HG03139 (cell line): Measurements from ENCODE around the gene ILRUN.
"Not testable (repeated sequence)": the region's sequence is repeated elsewhere in the genome, so short reads cannot be mapped to it uniquely, and the experiment has no call there.

ENCODE experiments used
- ATAC-seq: cut with Tn5 transposase; IDR thresholded peaks from one replicate; pipeline ENCODE4 v1.9.1; 2021; ENCODE audit not compliant: unreplicated experiment

ILRUN gene

DNA sequence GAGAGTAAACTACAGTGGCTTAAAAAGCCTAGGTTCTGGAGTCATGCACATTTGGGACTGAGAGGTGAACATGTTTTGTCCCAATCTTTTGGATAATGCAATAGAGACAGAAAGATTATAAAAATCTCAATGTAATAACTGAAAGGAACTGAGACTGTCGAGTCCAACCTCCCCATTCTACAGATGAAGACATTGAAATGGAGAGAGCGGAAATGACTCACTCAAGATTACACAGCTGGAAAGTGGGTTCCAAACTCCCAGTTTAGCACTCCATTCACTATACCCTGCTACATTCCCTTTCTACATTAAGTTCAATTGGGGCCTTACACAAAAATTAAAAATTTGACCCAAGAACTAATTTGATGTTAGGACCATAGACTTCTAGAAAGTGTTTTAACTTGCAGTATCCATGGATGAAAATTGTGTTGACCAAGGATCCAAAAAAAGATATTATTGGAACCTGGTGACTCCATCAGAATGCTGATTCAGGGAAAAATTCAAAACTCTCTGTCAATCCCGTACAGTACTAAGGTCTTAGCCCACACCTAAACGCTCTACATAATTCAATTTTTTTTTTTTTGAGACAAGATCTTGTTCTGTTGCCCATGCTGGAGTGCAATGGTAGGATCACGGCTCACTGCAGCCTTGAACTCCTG is 1.5 kb upstream of the ILRUN start:
- no peak for ATAC-seq

DNA sequence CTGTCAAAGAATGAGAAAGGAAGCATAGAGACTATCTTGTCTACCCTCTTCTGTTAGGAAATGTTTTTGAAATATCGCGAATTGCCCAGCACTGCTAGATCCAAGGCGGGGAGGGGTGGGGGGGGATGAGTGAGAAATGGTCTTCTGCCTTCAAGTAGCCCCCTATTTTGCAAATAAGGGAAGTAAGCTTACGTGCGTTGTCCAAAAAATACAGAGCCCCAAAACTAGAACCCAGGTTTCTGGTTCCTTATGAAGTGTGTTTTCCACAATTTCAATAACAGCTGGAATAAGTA is 923 bp upstream of the ILRUN start:
- no peak for ATAC-seq

DNA sequence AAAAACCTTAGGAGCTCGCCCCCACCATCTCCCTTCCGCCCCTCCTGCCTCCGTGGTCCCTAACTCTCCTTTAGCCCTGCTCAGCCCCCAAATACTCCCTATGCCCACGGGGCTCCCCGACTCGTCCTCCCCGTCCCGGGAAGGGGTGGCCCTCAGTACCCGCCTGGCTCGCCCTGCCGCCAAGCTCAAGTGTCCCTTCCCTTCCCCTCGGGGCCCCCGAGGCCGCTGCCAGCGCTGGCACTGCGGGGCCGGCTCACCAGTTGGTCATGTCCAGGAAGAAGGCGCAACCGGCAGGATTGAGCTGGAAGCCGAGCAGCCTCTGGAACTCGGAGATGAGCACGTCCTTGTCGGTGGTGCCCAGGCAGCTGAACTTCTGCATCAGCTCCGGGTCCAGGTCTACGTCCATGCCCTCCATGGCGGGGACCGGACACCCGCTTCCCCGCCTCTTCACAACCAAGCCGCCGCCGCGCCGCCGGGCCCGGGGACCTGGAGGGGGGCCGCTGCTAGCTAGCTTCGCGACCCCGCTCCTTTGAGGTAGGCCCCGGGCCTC is 303 bp downstream of the ILRUN start:
- no peak for ATAC-seq

DNA sequence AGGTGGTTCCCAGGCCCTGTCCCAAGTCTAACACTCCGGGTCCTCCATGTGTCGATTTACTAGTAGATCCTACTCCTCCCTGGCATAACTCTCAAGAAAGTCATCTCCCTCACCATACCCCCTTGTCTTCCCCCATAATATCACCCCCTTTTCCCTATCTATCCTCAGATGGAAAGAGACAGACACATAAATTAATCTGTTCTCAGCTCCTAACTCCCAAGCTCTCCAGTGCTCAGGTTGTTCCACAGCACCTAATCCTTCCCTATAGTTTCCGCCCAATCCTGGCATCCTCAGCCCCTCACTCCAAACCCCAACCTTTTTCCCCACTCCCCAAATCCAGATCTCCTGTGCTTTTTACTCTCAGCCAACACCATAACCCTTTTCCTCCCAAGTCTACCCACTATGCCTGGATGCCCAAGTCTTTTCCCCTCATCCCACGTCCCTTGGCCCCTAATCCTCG is 808 bp downstream of the ILRUN start:
- ATAC-seq, result no peak

DNA sequence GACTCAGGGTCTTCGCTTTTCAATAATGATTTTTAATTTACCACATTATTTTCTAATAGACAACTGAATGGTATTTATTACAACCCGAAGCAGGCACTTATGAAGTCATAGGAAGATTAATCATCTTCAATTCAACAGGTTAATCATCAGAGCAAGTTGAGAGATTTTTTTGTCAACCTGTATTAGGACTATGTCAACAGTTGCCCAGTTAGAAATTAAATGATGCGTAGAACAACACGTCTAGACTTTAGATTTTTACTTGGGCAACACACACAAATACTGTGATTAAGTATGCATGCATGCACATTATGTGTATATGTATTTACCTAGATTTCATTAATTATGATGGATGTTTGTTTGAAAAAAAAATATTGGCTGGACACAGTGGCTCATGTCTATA is 4.3 kb downstream of the ILRUN start:
- ATAC-seq, result no peak

DNA sequence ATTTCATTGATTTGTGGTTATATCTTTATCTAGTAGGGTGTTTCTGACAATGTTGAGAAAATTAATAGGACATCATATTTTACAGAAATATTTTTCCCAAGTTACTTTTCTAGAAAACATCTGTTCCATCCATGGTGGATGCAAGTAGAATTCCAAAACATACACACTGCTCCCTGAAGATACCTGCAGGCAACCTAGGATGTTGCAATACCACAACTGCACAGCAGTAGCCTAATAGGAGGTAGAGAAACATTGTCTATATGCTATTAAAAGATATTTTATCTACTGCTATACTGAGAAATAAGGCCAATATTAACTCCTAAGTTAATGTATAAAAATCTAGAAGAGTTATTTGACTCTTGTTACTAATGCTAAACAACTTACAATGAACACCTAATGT is 6.8 kb downstream of the ILRUN start:
- ATAC-seq, result no peak

DNA sequence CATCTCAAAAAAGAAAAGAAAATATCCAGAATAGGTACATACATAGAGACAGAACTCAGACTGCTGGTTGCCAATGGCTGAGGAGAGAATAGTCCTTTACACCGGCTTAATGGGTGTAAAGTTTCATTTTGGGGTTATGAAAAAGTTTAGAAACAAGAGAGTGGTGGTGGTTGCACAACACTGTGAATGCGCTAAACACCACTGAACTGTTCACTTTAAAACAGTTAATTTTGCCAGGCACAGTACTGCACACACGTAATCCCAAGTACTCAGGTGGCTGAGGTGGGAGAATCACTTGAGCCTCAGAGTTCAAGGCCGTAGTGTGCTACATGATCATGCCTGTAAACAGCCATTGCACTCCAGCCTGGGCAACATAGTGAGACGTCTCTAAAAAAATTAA is 7.6 kb downstream of the ILRUN start:
- no peak for ATAC-seq

DNA sequence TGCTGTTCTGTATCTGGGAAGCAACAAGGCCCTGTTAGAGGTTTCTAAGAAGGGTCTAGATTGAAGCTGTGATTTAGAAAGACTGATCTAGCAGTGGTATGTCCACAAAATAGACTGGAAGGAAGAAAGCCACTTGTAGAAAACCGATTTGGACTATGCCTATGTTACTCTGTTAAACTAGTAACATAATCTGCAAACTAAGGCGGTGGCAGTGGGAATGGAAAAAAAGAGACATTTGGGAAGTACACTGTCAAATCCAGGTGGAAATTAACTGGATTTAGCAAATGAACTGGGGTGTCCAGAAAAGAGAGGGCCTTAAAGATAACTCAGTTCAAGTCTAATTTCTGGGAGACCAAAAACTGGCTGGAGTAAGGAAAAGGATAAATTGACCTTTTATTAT is 11.6 kb downstream of the ILRUN start:
- ATAC-seq, result no peak

DNA sequence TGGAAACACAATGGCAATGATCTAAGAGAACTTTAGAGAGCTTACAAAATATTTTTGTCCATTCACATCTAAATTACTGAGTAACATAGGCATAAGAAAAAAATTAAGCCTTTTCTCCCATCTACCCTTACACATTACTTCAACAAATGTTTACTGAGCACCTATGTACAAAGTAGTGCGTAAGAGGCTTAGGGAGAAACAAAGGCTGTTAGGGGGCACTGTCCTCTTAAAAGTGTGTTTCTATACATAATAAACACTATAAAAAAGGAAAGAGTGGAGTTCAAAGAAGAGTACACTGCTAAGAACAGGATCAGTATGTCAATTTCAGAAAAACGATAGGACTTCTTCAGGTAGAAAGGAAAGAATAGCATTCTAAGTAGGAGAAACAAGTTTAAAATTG is 12.2 kb downstream of the ILRUN start:
- no peak for ATAC-seq

DNA sequence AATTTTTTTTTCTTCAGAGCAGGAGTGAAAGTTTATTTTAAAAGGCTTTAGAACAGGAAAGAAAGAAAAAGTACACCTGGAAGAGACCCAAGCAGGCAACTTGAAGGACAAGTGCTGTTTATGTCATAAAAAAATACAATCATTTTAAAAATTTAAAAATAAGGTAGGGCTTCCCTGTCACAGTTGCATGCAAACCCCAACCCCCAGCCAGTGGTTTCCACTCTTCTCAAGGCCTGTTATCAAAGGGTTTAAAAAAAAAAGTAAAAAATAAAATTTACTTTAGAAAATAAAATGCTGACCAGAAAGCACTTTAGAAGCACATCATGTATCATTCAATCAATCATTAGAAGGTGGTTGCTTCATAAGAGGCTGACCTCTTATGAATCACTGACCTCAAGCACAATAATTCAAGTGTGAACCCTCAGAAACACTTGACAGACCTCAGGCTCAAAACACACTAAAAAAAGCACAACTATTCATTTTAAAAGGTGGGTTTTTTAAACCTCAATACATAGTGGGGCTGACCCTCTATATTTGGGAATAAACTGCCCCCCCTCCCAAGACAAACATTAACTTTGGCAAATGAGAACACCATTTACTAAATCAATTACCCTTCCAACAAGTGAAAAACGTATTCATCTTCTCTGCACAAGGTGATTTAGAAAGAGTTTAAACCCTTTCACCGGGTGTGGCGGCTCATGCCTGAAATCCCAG is 15.6 kb downstream of the ILRUN start:
- ATAC-seq, result peak; percentile 59

DNA sequence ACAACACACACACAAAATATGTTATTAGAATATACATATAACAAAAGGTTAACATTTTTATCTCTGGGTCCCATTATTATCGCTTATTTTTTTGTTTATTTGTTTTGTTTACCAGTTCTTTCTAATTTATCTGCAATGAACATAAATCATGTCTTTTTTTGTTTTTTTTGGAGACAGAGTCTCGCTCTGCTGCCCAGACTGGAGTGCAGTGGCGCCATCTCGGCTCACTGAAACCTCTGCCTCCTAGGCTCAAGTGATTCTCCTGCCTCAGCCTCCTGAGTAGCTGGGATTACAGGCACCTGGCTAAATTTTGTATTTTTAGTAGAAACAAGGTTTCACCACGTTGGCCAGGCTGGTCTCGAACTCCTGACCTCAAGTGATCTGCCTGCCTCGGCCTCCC is 16.3 kb downstream of the ILRUN start:
- not testable (repeated sequence) for ATAC-seq

DNA sequence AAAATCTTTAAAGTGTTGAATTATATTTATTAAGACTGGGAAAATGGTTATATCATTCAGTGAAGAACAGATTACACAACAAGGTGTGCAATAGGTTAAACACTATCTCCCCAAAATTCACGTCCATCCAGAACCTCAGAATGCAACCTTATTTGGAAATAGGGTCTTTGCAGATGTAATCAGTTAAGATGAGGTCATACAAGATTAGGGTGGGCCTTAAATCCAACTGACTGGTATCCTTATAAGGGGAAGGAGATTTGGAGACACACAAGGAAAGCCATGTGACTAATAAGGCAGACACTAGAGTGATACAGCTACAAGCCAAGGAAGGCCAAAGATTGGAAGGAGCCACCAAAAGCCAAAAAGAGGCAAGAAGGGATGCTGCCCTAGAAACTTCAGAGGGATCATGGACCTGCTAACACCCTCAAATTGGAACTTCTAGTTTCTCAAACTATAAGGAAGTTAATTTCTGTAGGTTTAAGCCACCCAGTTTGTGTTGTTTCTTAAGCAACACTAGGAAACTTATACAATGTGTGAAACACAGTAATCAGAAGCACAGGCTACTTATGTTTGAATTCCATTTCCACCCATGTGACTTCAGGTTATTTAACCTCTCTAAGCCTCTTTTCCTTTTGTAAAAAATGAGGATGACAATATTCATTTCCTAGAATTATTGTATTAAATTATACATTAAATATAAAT is 16.9 kb downstream of the ILRUN start:
- ATAC-seq, result no peak

DNA sequence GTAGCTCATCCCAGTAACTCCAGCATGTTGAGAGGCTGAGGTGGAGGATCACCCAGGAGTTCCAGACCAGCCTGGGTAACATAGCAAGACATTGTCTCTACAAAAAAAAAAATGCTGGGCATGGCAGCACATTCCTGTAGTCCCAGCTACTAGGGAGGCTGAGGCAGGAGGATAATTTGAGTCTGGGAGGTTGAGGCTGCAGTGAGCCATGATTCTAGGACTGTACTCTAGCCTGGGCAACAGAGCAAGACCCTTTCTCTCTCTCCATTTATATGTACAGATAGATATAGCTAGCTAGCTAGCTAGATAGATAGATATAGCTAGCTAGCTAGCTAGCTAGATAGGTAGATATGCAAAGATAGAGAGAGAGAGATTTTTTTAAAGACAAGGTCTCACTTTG is 20.4 kb downstream of the ILRUN start:
- ATAC-seq, result no peak

DNA sequence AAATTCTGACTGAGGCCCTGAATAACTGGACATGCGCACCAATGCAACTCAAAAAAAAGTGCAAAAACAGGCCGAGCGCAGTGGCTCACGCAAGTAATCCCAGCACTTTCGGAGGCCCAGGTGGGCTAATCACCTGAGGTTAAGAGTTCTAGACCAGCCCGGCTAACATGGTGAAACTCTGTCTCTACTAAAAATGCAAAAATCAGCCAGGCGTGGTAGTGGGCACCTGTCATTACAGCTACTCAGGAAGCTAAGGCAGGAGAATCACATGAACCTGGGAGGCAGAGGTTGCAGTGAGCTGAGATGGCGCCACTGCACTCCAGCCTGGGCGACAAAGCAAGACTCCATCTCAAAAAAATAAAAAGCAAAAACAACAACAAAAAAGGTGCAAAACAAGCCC is 21.6 kb downstream of the ILRUN start:
- not testable (repeated sequence) for ATAC-seq

DNA sequence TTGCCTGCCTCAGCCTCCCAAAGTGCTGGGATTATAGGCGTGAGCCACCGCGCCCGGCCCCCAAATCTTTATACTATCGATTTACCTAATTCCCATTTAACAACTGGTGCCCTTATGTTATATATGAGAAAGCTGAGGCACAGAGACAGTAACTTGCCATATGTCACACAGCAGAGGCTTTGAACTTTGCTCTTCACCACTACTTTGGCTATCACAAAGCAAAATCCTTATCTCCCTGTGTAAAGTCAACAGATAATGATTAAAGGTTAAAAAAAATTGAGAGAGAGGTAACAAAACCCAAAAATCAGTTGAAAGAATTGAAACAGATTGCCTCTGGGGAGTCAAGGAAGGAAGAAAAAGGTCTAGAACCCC is 22.3 kb downstream of the ILRUN start:
- no peak for ATAC-seq

DNA sequence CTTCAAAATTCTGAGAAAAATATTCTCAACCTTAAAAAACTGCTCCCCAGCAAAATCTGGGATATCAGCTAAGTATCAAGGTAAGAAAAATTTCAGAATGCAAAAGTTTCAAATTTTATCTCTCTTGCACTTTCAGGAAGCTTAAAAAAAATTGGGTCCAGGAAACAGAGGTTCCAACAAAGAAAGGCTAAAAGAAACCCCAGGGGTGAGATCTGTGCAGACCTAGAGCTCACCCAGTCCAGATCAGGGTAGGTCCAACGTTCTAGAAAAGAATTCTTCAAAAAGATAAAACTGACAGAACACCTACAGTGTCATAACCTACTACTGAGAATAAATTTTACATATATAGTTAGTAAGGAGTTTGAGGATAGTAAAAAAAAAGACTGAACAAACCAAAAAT is 23.5 kb downstream of the ILRUN start:
- no peak for ATAC-seq

DNA sequence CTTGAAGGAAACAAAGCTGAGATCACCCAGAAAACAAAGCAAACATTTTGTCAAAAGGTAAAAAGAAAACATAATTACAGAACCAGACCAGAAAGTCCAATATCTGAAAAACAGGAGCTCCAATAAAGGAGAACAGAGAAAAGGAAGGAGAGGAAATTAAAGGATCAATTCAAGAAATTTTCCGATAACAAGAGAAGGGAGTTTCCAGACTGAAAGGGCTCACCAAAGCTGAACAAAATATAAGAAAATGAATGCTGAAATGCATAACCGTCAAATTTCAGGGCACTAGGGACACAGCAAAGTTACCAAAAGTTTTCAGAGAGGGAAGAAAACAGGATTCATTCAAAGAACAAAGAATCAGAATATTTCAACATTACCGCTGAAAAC is 23.9 kb downstream of the ILRUN start:
- no peak for ATAC-seq

DNA sequence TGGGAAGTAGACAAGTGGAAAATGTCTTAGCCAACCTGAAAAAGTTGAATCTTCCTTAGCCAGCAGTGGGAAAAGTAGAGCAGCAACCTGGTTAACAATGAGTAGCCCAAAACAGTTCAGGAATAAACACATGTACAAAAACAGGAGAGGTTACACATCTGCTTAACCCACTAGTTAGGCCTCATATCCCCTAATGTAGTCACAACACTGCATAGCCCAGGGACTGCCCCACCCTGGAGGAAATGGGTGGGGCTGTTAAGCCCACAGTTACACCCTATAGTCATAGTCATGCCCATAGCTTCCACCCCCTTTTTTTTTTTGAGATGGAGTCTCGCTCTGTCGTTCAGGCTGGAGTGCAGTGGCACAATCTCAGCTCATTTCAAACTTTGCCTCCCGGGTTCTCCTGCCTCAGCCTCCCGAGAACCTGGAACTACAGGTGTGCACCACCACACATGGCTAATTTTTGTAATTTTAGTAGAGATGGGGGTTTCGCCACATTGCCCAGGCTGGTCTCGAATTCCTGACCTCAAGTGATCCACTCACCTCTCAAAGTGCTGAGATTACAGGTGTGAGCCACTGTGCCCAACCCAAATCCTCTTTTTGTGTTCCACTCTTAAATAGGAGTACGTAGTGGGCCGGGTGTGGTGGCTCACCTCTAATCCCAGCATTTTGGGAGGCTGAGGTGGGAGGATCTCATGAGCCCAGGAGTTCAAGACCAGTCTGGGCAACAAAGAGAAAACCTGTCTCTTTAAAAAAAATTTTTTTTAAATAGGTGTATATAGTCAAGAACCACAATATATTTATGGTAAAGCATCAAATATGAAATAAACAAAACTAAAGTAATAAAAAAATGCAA is 24.5 kb downstream of the ILRUN start:
- ATAC-seq, result peak; percentile 76

DNA sequence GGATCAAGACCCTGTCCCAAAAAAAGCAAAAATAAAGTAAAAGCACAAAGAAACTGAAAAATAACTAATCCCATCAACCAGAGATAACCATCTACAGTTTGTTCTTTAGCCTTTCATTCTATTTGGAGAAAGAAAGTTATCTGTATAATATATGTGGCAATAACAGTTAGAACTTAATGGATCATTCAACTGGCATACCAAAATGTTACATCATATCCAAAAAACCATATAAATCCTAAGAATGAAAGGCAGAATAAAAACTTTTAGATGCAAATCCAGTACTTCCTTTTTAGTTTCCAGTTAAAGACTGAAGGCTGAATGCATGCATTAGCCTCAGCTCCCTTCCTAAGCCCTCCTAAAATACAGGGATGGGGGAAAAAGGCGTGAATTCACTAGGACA is 25.2 kb downstream of the ILRUN start:
- no peak for ATAC-seq

DNA sequence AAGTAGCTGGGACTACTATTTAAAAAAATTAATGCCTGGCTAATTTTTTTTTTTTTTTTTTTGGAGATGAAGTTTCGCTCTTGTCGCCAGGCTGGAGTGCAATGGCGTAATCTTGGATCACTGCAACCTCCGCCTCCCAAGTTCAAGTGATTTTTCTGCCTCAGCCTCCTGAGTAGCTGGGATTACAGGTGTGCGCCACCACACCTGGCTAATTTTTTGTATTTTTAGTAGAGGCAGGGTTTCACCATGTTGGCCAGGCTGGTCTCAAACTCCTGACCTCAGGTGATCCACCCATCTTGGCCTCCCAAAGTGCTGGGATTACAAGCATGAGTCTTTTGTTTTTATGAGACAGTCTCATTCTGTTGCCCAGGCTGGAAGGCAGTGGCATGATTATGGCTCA is 27.8 kb downstream of the ILRUN start:
- ATAC-seq, result not testable (repeated sequence)

DNA sequence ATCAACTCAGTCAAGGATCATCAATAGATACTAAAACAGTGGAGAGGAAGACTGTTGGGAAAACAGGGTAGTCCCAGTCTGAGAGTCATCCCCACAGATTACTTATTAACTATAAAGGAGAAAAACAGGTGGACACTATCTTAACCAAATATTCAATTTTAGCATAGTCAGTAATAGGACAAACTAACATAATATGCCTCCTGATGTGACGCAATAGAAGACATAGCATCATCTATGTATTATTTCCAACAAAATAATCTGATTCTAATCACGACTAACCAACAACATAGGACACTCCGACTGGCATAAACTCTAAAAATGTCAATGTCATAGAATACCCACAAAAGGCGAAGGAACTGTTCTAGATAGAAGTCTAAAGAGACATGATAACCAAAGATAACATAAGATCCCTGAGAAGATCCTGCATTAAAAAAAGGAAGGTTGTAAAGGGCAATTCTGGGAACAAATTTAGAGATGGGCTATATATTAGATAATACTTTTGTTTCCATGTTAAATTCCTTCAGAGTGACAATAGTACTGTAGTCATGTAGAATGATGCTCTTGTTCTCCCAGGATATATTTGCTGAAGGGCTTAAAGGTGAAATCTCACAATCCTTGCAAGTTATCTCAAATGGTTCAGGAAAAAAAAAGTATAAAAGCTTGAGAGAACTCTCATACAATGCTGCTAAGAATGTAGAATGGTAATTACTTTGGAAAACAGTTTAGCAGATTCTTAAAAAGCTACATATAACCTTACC is 28.9 kb downstream of the ILRUN start:
- ATAC-seq, result no peak
